ENCODE measurements around the gene L3MBTL4. TPM values are rescaled to one million over a fixed set of nuclear protein-coding genes. Genes with fewer than 3 reads are reported as not detected.
"Not testable (repeated sequence)": the region's sequence is repeated elsewhere in the genome, so short reads cannot be mapped to it uniquely, and the experiment has no call there.

L3MBTL4 gene
- total RNA-seq, 2 donors from 2014 or later = 0.27 to 5.3 TPM

DNA sequence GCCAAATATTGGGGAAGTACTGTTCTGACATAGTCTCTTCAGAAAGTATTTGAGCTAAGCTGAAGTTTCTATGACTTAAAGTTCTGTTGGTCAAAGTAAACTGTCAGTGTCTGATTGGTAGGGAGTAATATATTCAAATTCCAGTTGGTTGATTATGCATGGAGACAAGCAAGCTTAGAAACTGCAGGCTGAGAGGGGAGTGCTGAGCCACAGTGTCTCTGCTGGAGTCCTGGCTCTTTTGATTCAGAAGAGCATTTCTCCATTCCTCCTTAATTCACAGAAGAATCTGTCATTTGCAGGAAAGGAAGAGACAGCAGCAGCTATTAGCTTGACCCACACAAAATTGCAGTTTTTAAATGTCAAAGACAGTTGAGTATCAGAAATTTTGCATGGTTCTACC, 318.0 kb downstream of the L3MBTL4 start:
- Histone ChIP-seq H3K36me3 (no peaks in the 10 kb centered on the region), H3K4me3 (no peak overlapping the region), H3K27ac (no peak overlapping the region), H3K4me1 (ENCODE audit: control insufficient read depth in 1 of 2, low read depth in 2 of 2) (no peaks in the 10 kb centered on the region), H3K27me3 (replicated peaks; ENCODE audit: insufficient read depth) (no peaks in the 10 kb centered on the region), H3K9me3 (no peaks in the 10 kb centered on the region)
- ATAC-seq (ENCODE audit: insufficient number of reproducible peaks, low FRiP score, low read depth) (no peak), DNase-seq (ENCODE audit: low spot score) (no peak)
- TF ChIP-seq, protein P1, sequence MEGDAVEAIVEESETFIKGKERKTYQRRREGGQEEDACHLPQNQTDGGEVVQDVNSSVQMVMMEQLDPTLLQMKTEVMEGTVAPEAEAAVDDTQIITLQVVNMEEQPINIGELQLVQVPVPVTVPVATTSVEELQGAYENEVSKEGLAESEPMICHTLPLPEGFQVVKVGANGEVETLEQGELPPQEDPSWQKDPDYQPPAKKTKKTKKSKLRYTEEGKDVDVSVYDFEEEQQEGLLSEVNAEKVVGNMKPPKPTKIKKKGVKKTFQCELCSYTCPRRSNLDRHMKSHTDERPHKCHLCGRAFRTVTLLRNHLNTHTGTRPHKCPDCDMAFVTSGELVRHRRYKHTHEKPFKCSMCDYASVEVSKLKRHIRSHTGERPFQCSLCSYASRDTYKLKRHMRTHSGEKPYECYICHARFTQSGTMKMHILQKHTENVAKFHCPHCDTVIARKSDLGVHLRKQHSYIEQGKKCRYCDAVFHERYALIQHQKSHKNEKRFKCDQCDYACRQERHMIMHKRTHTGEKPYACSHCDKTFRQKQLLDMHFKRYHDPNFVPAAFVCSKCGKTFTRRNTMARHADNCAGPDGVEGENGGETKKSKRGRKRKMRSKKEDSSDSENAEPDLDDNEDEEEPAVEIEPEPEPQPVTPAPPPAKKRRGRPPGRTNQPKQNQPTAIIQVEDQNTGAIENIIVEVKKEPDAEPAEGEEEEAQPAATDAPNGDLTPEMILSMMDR (IDR thresholded peaks at IDR 0.05) = no peak

DNA sequence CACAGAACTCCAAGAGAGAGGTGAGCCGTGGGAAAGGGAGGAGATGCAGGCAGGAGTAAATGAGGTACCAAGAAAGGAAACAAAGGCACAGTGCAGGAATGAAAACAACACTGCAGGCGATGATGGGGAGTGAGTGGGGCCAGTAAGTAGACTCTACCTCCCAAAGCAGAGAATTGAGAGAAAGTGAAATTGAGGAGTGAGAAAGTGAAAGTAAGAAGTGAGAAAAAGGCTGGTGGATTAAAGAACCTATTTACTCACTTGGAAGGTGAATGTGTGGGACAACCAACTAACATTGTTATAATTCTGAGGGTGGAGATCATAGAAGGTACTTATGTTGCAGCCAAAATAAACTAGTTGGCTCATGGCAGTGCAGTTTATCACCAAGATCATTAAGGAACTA, 326.3 kb downstream of the L3MBTL4 start:
- TF ChIP-seq, protein P1 (IDR thresholded peaks at IDR 0.05) = no peak
- H3K27ac ChIP-seq = no peak overlapping the region
- H3K4me1 ChIP-seq (ENCODE audit: control insufficient read depth in 1 of 2, low read depth in 2 of 2) = peaks cover 0 to 6% of the 10 kb centered on the region in 2 donors
- DNase-seq (ENCODE audit: low spot score) (no peak), ATAC-seq (ENCODE audit: insufficient number of reproducible peaks, low FRiP score, low read depth) (no peak)
- no peaks in the 10 kb centered on the region for H3K36me3 ChIP-seq
- H3K4me3 ChIP-seq = no peak overlapping the region
- no peaks in the 10 kb centered on the region for H3K9me3 ChIP-seq
- H3K27me3 ChIP-seq (replicated peaks; ENCODE audit: insufficient read depth) = no peaks in the 10 kb centered on the region

DNA sequence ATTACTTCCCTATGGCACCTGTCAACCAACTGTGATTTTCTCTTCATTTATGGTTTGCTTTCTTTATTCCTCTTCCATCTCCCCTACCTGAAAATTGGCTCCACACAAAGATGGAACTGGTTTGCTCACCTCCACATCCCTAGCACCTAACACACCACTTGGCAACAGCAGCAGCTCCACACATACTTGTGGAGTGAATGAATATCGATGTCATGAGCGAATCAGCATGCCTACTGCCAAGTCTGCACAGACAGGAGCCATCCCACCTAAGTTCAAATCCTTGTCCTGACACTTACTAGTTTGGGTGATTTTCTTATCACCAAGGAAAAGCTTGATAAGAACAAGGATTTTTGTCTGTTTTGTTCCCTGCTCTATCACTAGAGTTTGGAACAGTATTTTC, 328.0 kb downstream of the L3MBTL4 start:
- Histone ChIP-seq H3K4me3 (no peak overlapping the region), H3K27me3 (replicated peaks; ENCODE audit: insufficient read depth) (no peaks in the 10 kb centered on the region), H3K27ac (no peak overlapping the region), H3K36me3 (no peaks in the 10 kb centered on the region), H3K4me1 (ENCODE audit: control insufficient read depth in 1 of 2, low read depth in 2 of 2) (peaks cover 0 to 6% of the 10 kb centered on the region in 2 donors), H3K9me3 (no peaks in the 10 kb centered on the region)
- ATAC-seq (ENCODE audit: insufficient number of reproducible peaks, low FRiP score, low read depth) = no peak
- DNase-seq (ENCODE audit: low spot score) = no peak
- TF ChIP-seq, protein P1 (IDR thresholded peaks at IDR 0.05) = no peak

DNA sequence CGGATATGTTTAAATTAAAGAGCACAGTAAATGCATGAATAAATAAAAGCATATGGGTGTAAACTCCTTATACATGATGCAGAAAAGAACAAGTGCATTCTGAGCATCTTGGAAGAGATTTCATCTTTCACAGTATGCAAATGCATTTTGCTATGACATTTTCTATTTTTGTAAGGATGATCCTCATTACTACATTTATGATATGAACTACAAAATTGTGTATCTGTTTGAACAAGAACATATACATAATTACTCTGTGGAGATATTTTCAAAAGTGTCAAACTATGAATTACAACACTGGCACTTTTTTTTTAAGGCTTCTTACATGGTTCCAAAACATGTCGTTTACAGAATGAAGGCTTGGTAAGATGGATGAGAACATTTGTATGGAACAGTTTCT, 335.3 kb downstream of the L3MBTL4 start:
- no peak for DNase-seq (ENCODE audit: low spot score)
- Histone ChIP-seq H3K4me3 (no peak overlapping the region), H3K27me3 (replicated peaks; ENCODE audit: insufficient read depth) (no peaks in the 10 kb centered on the region), H3K4me1 (ENCODE audit: control insufficient read depth in 1 of 2, low read depth in 2 of 2) (no peaks in the 10 kb centered on the region), H3K27ac (no peak overlapping the region), H3K9me3 (no peaks in the 10 kb centered on the region), H3K36me3 (no peaks in the 10 kb centered on the region)
- no peak for ATAC-seq (ENCODE audit: insufficient number of reproducible peaks, low FRiP score, low read depth)
- TF ChIP-seq, protein P1 (IDR thresholded peaks at IDR 0.05) = no peak

DNA sequence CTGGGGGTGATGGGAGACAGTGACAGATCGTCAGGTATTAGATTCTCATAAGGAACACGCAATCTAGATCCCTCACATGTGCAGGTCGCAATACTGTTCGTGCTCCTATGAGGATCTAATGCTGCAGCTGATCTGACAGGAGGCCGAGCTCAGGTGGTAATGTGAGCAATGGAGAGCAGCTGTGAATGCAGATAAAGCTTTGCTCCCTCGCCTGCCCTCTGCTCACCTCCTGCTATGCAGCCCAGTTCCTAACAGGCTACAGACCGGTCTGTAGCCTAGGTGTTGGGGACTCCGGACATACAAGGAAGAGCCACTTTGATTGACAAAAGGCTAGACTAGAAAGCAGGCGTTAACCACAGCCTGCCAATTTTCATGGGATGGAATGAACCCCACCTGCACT, 335.8 kb downstream of the L3MBTL4 start:
- ATAC-seq (ENCODE audit: insufficient number of reproducible peaks, low FRiP score, low read depth) (no peak), DNase-seq (ENCODE audit: low spot score) (no peak)
- Histone ChIP-seq H3K4me1 (ENCODE audit: control insufficient read depth in 1 of 2, low read depth in 2 of 2) (no peaks in the 10 kb centered on the region), H3K4me3 (no peak overlapping the region), H3K9me3 (no peaks in the 10 kb centered on the region), H3K27ac (no peak overlapping the region), H3K36me3 (no peaks in the 10 kb centered on the region), H3K27me3 (replicated peaks; ENCODE audit: insufficient read depth) (no peaks in the 10 kb centered on the region)
- TF ChIP-seq, protein P1 (IDR thresholded peaks at IDR 0.05) = no peak

DNA sequence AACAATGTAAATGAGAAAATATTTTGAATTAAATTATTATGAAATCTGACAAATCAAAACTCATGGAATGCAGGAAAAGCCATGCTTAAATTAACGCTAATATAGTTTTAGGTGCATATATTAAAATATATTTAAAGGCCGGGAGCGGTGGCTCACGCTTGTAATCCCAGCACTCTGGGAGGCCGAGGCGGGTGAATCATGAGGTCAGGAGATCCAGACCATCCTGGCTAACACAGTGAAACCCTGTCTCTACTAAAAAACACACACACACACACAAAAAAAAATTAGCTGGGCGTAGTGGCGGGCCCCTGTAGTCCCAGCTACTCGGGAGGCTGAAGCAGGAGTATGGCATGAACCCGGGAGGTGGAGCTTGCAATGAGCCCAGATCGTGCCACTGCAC, 342.3 kb downstream of the L3MBTL4 start:
- not testable (repeated sequence) for H3K9me3 ChIP-seq; DNase-seq (ENCODE audit: low spot score); H3K4me3 ChIP-seq; H3K36me3 ChIP-seq; H3K27ac ChIP-seq; ATAC-seq (ENCODE audit: insufficient number of reproducible peaks, low FRiP score, low read depth); H3K27me3 ChIP-seq (replicated peaks; ENCODE audit: insufficient read depth); H3K4me1 ChIP-seq (ENCODE audit: control insufficient read depth in 1 of 2, low read depth in 2 of 2)
